Rectal smooth muscle tissue (tissue), 1 donor: Measurements from ENCODE around the gene AKIRIN2.
"Not testable (repeated sequence)": the region's sequence is repeated elsewhere in the genome, so short reads cannot be mapped to it uniquely, and the experiment has no call there.

Experiments used
- H3K27ac ChIP-seq: one replicate; pipeline ENCODE4 v1.7.0; 2013; ENCODE audit warnings: low read depth, low read length, inconsistent platforms
- H3K27me3 ChIP-seq: one replicate; pipeline ENCODE4 v1.7.0; 2013; ENCODE audit warnings: low read length; ENCODE audit not compliant: control insufficient read depth, insufficient read depth
- H3K36me3 ChIP-seq: one replicate; pipeline ENCODE4 v1.7.0; 2013; ENCODE audit warnings: low read length; ENCODE audit not compliant: control insufficient read depth, insufficient read depth
- H3K4me1 ChIP-seq: one replicate; pipeline ENCODE4 v1.7.0; 2013; ENCODE audit warnings: low read length; ENCODE audit not compliant: control insufficient read depth, insufficient read depth
- H3K4me3 ChIP-seq: one replicate; pipeline ENCODE4 v1.7.0; 2013; ENCODE audit warnings: low read length
- H3K9ac ChIP-seq: one replicate; pipeline ENCODE4 v1.7.0; 2013; ENCODE audit warnings: low read length

Gene AKIRIN2

GRCh38 chr6:87710090-87710489 lies 8.1 kb upstream of the AKIRIN2 start:
- H3K36me3 ChIP-seq, result no peaks in the 10 kb centered on the region
- H3K4me1 ChIP-seq, result no peaks in the 10 kb centered on the region
- H3K27me3 ChIP-seq, result no peaks in the 10 kb centered on the region
- H3K4me3 ChIP-seq, result no peak overlapping the region
- no peak overlapping the region for H3K9ac ChIP-seq
- H3K27ac ChIP-seq, result no peak overlapping the region

GRCh38 chr6:87708581-87709427 lies 6.8 kb upstream of the AKIRIN2 start:
- H3K27ac ChIP-seq, H3K27me3 ChIP-seq, H3K9ac ChIP-seq: not testable (repeated sequence)

GRCh38 chr6:87706187-87706966 lies 4.3 kb upstream of the AKIRIN2 start:
- Histone ChIP-seq H3K27ac (no peak overlapping the region), H3K4me1 (no peaks in the 10 kb centered on the region), H3K27me3 (no peaks in the 10 kb centered on the region), H3K4me3 (no peak overlapping the region), H3K9ac (no peak overlapping the region), H3K36me3 (peaks cover 2% of the 10 kb centered on the region)

More at GRCh38 chr6:87708581-87709427, 6.8 kb upstream of the AKIRIN2 start:
- H3K4me1 ChIP-seq, H3K4me3 ChIP-seq, H3K36me3 ChIP-seq: not testable (repeated sequence)

- no peak overlapping the region for H3K4me3 ChIP-seq
- no peak overlapping the region for H3K27ac ChIP-seq
- H3K4me1 ChIP-seq, result no peaks in the 10 kb centered on the region
- peaks cover 2% of the 10 kb centered on the region for H3K36me3 ChIP-seq
- H3K9ac ChIP-seq, result no peak overlapping the region
- no peaks in the 10 kb centered on the region for H3K27me3 ChIP-seq
Measured at GRCh38 chr6:87705070-87705691, 3.1 kb upstream of the AKIRIN2 start.

GRCh38 chr6:87703039-87703438 lies 1.0 kb upstream of the AKIRIN2 start:
- H3K9ac ChIP-seq, H3K4me1 ChIP-seq, H3K27me3 ChIP-seq, H3K36me3 ChIP-seq: not testable (repeated sequence)
- peak overlapping the region; percentile 67 for H3K27ac ChIP-seq
- peak overlapping the region; percentile 68 for H3K4me3 ChIP-seq

GRCh38 chr6:87702589-87702945 lies 534 bp upstream of the AKIRIN2 start:
- peak overlapping the region; percentile 68 for H3K4me3 ChIP-seq
- H3K27ac ChIP-seq, result peak overlapping the region; percentile 67
- H3K36me3 ChIP-seq, result peaks cover 2% of the 10 kb centered on the region
- H3K4me1 ChIP-seq, result peaks cover 9% of the 10 kb centered on the region
- H3K27me3 ChIP-seq, result no peaks in the 10 kb centered on the region
- H3K9ac ChIP-seq, result no peak overlapping the region

- Histone ChIP-seq H3K4me1 (peaks cover 11% of the 10 kb centered on the region), H3K27ac (peak overlapping the region; percentile 98), H3K27me3 (no peaks in the 10 kb centered on the region), H3K4me3 (peak overlapping the region; percentile 98), H3K36me3 (peaks cover 2% of the 10 kb centered on the region), H3K9ac (peak overlapping the region; percentile 88)
Measured at GRCh38 chr6:87701344-87701675, 723 bp downstream of the AKIRIN2 start.

GRCh38 chr6:87700397-87701343 lies 1.4 kb downstream of the AKIRIN2 start:
- peak overlapping the region; percentile 98 for H3K4me3 ChIP-seq
- peaks cover 11% of the 10 kb centered on the region for H3K4me1 ChIP-seq
- peak overlapping the region; percentile 88 for H3K9ac ChIP-seq
- no peaks in the 10 kb centered on the region for H3K27me3 ChIP-seq
- peaks cover 2% of the 10 kb centered on the region for H3K36me3 ChIP-seq
- H3K27ac ChIP-seq, result peak overlapping the region; percentile 98

- H3K27ac ChIP-seq, result no peak overlapping the region
- peak overlapping the region; percentile 98 for H3K4me3 ChIP-seq
Measured at GRCh38 chr6:87699576-87699975, 2.5 kb downstream of the AKIRIN2 start.

GRCh38 chr6:87698547-87699006 lies 3.5 kb downstream of the AKIRIN2 start:
- Histone ChIP-seq H3K4me1 (peaks cover 13% of the 10 kb centered on the region), H3K27me3 (no peaks in the 10 kb centered on the region), H3K36me3 (peaks cover 2% of the 10 kb centered on the region), H3K9ac (no peak overlapping the region), H3K4me3 (peak overlapping the region; percentile 37), H3K27ac (no peak overlapping the region)

More at GRCh38 chr6:87699576-87699975, 2.5 kb downstream of the AKIRIN2 start:
- Histone ChIP-seq H3K4me1 (peaks cover 13% of the 10 kb centered on the region), H3K27me3 (no peaks in the 10 kb centered on the region), H3K36me3 (peaks cover 2% of the 10 kb centered on the region), H3K9ac (no peak overlapping the region)

- no peak overlapping the region for H3K9ac ChIP-seq
Measured at GRCh38 chr6:87697581-87698546, 4.2 kb downstream of the AKIRIN2 start.

More at GRCh38 chr6:87697581-87698546, 4.2 kb downstream of the AKIRIN2 start:
- peak overlapping the region; percentile 37 for H3K4me3 ChIP-seq
- H3K4me1 ChIP-seq, result peaks cover 13% of the 10 kb centered on the region
- H3K36me3 ChIP-seq, result peaks cover 2% of the 10 kb centered on the region
- no peaks in the 10 kb centered on the region for H3K27me3 ChIP-seq
- H3K27ac ChIP-seq, result no peak overlapping the region
